M059J (cell line): ENCODE data around the gene KRTAP2-4. TPM values are rescaled to one million over a fixed set of nuclear protein-coding genes. Genes with fewer than 3 reads are reported as not detected.
"Not testable (repeated sequence)": the region's sequence is repeated elsewhere in the genome, so short reads cannot be mapped to it uniquely, and the experiment has no call there.

Experiments
- DNase-seq: peaks from one replicate; pipeline ENCODE4 v3.0.0-alpha.2; 2012; ENCODE audit warnings: low read depth
- total RNA-seq: library from RNA; depleted of rRNA; stranded (reverse); fragments of >200 nt; shearing (Covaris generic); gene quantifications from 2 replicates; pipeline ENCODE4 v1.2.3, GENCODE V29; 2014; rRNA removed

The KRTAP2-4 gene
- total RNA-seq, 1 experiment from 2014 or later: not detected

DNA sequence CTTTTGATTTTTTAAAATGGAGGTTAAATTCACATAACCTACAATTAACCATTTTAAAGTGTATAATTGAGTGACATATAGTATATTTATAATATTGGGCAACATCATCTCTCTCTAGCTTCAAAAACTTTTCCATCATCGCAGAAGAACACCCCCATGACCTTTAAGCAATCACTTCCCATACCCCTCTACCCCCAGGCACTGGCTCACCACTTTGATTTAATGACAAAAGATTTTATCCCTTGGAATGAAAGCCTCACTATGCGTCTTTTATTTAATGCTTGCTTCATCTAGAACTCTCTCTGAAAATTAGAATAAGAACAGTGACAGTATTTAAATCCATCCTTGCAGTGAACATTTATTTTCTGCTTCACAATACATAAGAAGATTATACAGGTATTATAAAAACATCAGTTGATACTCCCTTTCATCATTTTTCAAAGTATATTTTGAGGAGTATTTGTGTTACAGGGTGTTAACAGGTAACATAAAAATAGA is 27.8 kb downstream of the KRTAP2-4 start:
- DNase-seq: no peak

DNA sequence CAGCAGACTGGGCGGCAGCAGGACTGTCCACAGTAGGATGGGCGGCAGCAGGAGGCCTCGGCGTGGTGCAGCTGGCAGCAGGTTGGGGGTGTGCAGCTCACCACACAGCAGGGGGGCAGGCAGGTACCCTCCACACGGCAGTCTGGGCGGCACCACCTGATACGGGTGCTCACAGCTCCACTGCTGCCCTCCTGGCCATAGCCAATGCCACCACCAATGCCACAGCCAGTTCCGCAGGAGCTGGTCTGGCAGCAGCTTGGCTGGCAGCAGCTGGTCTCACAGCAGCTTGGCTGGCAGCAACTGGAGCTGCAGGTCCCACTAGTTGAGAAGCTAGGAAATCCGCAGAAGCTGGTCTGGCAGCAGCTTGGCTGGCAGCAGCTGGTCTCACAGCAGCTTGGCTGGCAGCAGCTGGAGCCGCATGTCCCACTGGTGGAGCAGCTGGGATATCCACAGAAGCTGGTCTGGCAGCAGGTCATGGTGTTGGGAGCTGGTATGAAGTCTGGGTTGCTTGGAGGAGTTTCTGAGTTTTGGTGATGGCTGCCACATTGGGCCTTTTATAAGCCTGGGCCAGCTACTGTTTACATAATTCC is 31.2 kb downstream of the KRTAP2-4 start, which contains the start of gene KRTAP1-3:
Gene KRTAP1-3, minus strand, starts transcription at position 529 of the 590 bp plus-strand sequence. Its CDS starts 53 bp downstream, at position 476.
- not testable (repeated sequence) for DNase-seq

DNA sequence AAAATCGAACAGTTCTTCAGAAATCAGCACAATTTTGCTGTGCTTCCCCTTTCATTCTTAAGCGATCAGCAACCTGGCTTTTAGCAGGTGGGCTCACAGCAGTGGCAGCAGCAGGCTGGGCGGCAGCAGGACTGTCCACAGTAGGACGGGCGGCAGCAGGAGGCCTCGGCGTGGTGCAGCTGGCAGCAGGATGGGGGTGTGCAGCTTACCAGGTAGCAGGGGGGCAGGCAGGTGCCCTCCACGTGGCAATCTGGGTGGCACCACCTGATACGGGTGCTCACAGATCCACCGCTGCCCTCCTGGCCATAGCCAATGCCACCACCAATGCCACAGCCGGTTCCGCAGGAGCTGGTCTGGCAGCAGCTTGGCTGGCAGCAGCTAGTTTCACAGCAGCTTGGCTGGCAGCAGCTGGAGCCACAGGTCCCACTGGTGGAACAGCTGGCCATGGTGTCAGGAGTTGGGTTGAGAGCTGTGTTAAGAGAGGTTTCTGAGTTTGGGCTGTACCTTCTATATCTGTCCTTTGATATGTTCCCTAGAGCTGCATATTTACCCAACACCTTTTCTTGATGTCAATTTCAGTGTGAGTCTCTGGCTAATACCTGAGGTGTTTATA is 35.9 kb downstream of the KRTAP2-4 start, which contains the start of gene KRTAP1-4:
Gene KRTAP1-4, minus strand, starts transcription at position 563 of the 613 bp plus-strand sequence. Its CDS starts 117 bp downstream, at position 446.
- DNase-seq: no peak

DNA sequence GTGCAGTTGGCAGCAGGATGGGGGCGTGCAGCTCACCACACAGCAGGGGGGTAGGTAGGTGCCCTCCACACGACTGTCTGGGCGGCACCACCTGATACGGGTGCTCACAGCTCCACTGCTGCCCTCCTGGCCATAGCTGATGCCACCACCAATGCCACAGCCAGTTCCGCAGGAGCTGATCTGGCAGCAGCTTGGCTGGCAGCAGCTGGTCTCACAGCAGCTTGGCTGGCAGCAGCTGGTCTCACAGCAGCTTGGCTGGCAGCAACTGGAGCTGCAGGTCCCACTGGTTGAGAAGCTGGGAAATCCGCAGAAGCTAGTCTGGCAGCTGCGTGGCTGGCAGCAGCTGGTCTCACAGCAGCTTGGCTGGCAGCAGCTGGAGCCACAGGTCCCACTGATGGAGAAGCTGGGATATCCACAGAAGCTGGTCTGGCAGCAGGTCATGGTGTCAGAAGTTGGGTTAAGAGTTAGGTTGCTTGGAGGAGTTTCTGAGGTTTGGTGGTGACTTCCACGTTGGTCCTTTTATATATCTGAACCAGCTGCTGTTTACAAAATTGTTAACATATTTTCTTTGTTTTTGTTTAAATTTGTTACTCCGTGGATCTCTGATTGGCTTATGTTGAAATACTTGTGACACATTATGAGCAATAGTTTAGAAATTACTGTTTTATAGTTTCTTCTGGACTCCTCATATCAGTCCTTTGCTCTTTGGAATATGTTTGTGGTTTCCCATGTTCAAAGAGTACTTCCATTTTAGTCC is 38.8 kb downstream of the KRTAP2-4 start, which contains the start of gene KRTAP1-5:
Gene KRTAP1-5, minus strand, starts transcription at position 494 of the 757 bp plus-strand sequence. Its CDS starts 53 bp downstream, at position 441.
- DNase-seq: peak; percentile 89

DNA sequence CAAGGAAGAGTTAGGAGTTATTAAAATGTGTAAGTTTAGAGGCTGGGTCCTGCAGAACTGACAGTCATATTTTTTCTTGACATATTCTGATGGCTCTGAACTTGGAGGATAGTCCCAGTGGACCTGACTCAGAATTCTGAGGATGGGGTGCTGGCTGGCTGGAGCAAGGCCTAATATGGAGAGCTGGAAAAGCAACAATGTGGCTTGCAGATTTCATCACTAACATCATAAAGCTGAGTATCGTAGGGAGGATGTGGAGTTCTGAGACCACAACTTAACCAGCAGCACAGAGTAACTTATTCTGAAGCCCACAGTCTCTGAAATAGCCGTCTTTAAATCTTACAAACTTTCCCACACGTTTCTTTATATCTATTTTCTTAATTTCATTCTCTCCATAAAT is 41.0 kb downstream of the KRTAP2-4 start:
- DNase-seq: no peak

DNA sequence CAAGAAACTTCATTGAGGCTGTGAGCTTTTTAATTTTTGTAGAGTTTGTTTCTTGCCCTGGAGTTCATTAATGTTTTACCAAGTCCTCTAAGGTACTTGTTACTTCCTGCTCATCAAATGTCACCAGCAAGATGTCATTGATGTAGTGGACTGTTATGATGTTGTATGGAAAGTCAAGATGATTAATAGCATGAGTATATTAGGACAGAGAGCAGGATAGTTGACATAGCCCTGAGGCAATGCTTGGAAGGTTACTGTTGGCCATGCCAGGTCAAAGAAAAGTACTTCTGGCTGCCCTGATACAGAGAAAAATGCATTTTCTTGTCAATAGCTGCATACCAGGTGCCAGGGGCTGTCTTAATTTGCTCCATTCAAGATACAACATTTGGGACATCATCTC is 45.3 kb downstream of the KRTAP2-4 start:
- DNase-seq: peak; percentile 75

DNA sequence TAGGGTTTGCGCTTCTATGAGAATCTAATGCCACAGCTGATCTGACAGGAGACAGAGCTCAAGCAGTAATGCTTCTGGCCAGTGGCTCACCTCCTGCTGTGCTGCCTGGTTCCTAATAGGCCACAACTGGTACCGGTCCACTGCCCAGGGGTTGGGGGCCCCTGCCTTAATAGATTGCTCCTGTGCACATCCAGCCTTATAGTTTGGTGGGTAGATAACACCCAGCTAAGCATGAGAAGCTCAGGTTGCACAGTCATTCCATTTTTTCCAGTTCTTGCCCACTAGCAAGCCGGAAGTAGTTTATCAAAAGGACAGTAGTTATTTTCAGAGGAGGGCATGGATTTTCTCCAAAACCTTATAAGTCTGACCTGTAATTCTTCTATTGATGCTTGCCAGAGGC is 46.3 kb downstream of the KRTAP2-4 start:
- DNase-seq: no peak

DNA sequence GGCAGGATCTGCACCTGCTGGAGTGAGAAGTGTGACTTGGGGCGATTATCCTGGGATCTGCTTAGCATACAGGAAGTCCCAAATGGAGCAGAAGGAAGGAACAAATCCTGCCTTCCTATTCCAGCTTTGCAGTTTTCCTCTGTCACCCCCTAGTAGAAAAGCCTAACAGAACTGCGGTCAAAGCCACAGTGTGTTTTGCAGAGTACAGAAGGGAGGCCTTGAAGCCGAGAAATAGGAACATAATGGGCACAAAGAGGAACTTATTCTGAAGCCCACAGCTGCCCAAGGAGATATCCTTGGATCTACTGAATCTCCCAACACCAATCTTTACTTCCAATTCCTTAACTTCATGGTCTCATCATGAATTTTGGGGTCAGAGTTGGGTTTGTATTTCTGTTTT is 47.1 kb downstream of the KRTAP2-4 start:
- DNase-seq: no peak

DNA sequence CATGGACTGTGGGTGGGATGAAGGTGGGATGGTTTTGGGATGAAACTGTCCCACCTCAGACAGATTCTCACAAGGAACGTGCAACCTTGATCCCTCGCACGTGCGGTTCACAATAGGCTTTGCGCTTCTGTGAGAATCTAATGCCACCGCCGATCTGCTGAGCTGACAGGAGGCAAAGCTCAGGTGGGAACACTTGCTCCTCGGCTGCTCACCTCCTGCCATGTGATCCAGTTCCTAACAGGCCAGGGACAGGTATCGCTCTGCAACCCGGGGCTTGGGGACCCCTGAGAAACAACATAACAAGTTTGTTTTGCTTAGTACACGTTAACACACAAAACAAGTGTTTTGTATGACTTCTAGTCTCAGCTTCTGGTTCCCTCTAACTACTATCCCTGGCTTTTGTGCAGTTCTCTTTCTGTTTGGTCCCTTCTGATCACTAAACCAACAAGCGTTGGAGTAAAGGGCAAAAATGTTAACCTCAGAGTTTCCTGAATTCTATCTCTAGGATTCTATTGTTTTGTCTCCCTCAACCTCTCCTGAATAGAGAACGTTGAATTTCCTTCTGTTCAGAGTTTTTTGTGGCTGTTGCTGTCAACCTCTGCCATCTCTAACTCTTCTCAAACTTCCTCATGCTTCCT is 49.0 kb downstream of the KRTAP2-4 start:
- no peak for DNase-seq

DNA sequence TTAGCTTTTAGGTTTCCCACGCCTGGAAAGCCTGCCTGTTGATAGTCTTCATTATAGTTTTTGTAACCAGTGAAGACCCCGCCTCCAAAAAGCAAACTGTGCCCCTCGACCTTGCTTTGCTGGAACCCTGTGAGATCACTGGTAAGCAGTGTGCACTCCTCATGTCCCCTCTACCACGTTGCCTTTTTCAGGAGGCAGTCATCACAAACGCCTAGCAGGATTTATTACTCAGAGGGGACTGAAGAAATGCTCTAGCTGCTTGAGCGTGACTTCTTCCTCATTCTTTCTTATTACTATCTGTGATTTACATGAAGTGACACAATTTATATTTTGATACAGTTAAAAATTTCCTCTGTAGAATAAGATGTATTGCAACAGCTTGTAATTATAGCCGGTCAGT is 50.2 kb downstream of the KRTAP2-4 start:
- no peak for DNase-seq

Other genes with a start within 250 kb of the KRTAP2-4 start
- 42.0 and 66.9 TPM in 2 replicates for gene KRT10, start 243.3 kb downstream of the KRTAP2-4 start, total RNA-seq
- not detected in 2 replicates for gene KRT12, start 198.7 kb downstream of the KRTAP2-4 start, total RNA-seq
- 0.17 TPM in 1 of 2 replicates, not detected in the other for gene KRT20, start 180.6 kb downstream of the KRTAP2-4 start, total RNA-seq
- gene KRT23, start 128.2 kb downstream of the KRTAP2-4 start, total RNA-seq: not detected in 2 replicates
- gene KRT39, start 98.9 kb downstream of the KRTAP2-4 start, total RNA-seq: 0.20 TPM in 1 of 2 replicates, not detected in the other
- not detected in 2 replicates for gene KRT40, start 81.6 kb downstream of the KRTAP2-4 start, total RNA-seq
- 0.22 TPM in 1 of 2 replicates, not detected in the other for gene KRTAP3-3, start 71.7 kb downstream of the KRTAP2-4 start, total RNA-seq
- not detected in 2 replicates for gene KRTAP3-2, start 66.0 kb downstream of the KRTAP2-4 start, total RNA-seq
- 0.64 and 0.71 TPM in 2 replicates for gene KRTAP3-1, start 56.8 kb downstream of the KRTAP2-4 start, total RNA-seq
- 3.2 and 5.7 TPM in 2 replicates for gene KRTAP1-5, start 38.7 kb downstream of the KRTAP2-4 start, total RNA-seq
- not detected in 2 replicates for gene KRTAP1-4, start 35.7 kb downstream of the KRTAP2-4 start, total RNA-seq
- not detected in 2 replicates for gene KRTAP1-3, start 31.0 kb downstream of the KRTAP2-4 start, total RNA-seq
- gene KRTAP1-1, start 24.4 kb downstream of the KRTAP2-4 start, total RNA-seq: not detected in 2 replicates
- not detected in 2 replicates for gene KRTAP2-1, start 18.6 kb downstream of the KRTAP2-4 start, total RNA-seq
- not detected in 2 replicates for gene KRTAP2-2, start 10.6 kb downstream of the KRTAP2-4 start, total RNA-seq
- gene KRTAP2-3, start 5.8 kb downstream of the KRTAP2-4 start, total RNA-seq: 0.34 and 3.2 TPM in 2 replicates
- not detected in 2 replicates for gene KRTAP4-7, start 18.3 kb upstream of the KRTAP2-4 start, total RNA-seq
- 0.10 TPM in 1 of 2 replicates, not detected in the other for gene KRTAP4-8, start 32.3 kb upstream of the KRTAP2-4 start, total RNA-seq
- not detected in 2 replicates for gene KRTAP4-16, start 36.3 kb upstream of the KRTAP2-4 start, total RNA-seq
- not detected in 2 replicates for gene KRTAP4-9, start 39.5 kb upstream of the KRTAP2-4 start, total RNA-seq
- not detected in 2 replicates for gene KRTAP4-11, start 52.5 kb upstream of the KRTAP2-4 start, total RNA-seq
- gene KRTAP4-12, start 58.3 kb upstream of the KRTAP2-4 start, total RNA-seq: not detected in 2 replicates
- not detected in 2 replicates for gene KRTAP4-6, start 74.7 kb upstream of the KRTAP2-4 start, total RNA-seq
- gene KRTAP4-5, start 83.9 kb upstream of the KRTAP2-4 start, total RNA-seq: not detected in 2 replicates
- not detected in 2 replicates for gene KRTAP4-4, start 94.9 kb upstream of the KRTAP2-4 start, total RNA-seq
- gene KRTAP4-3, start 102.3 kb upstream of the KRTAP2-4 start, total RNA-seq: not detected in 2 replicates
- gene KRTAP4-2, start 112.3 kb upstream of the KRTAP2-4 start, total RNA-seq: not detected in 2 replicates
- gene KRTAP4-1, start 119.0 kb upstream of the KRTAP2-4 start, total RNA-seq: not detected in 2 replicates
- gene KRTAP9-1, start 124.0 kb upstream of the KRTAP2-4 start, total RNA-seq: not detected in 2 replicates
- not detected in 2 replicates for gene KRTAP9-2, start 160.8 kb upstream of the KRTAP2-4 start, total RNA-seq
- not detected in 2 replicates for gene KRTAP9-3, start 166.6 kb upstream of the KRTAP2-4 start, total RNA-seq
- gene KRTAP9-8, start 172.1 kb upstream of the KRTAP2-4 start, total RNA-seq: not detected in 2 replicates
- gene KRTAP9-4, start 183.8 kb upstream of the KRTAP2-4 start, total RNA-seq: not detected in 2 replicates
- not detected in 2 replicates for gene KRTAP9-9, start 189.5 kb upstream of the KRTAP2-4 start, total RNA-seq
- gene KRTAP9-6, start 199.5 kb upstream of the KRTAP2-4 start, total RNA-seq: not detected in 2 replicates
- not detected in 2 replicates for gene KRTAP9-7, start 209.8 kb upstream of the KRTAP2-4 start, total RNA-seq
- not detected in 2 replicates for gene KRTAP29-1, start 237.0 kb upstream of the KRTAP2-4 start, total RNA-seq
- gene KRTAP16-1, start 243.4 kb upstream of the KRTAP2-4 start, total RNA-seq: not detected in 2 replicates
- not detected in 2 replicates for gene KRTAP17-1, start 249.8 kb upstream of the KRTAP2-4 start, total RNA-seq